DMS79 treated with DMSO at 0.1 percent for 48 hours (cell line): ENCODE measurements around the gene DMBX1.

Experiments used
- DNase-seq: peaks from one replicate; lab custom pipeline; 2025; lab: John Stamatoyannopoulos, UW

The DMBX1 gene

GRCh38 chr1:46506470-46507219 lies 17.0 kb downstream of the DMBX1 start:
- no peak for DNase-seq

GRCh38 chr1:46508757-46509156 lies 19.1 kb downstream of the DMBX1 start:
- DNase-seq: no peak

GRCh38 chr1:46510341-46510997 lies 20.8 kb downstream of the DMBX1 start:
- no peak for DNase-seq

GRCh38 chr1:46510998-46511365 lies 21.3 kb downstream of the DMBX1 start:
- DNase-seq: no peak

GRCh38 chr1:46512135-46512791 lies 22.6 kb downstream of the DMBX1 start:
- DNase-seq: no peak

- no peak for DNase-seq
Measured at GRCh38 chr1:46512792-46513190, 23.2 kb downstream of the DMBX1 start.

GRCh38 chr1:46513536-46513935 lies 23.9 kb downstream of the DMBX1 start:
- DNase-seq: no peak

- DNase-seq: no peak
Measured at GRCh38 chr1:46515576-46515975, 25.9 kb downstream of the DMBX1 start.

- DNase-seq: peak; percentile 70
Measured at GRCh38 chr1:46516200-46516950, 26.7 kb downstream of the DMBX1 start.

- peak; percentile 98 for DNase-seq
Measured at GRCh38 chr1:46517010-46517600, 27.5 kb downstream of the DMBX1 start.

- no peak for DNase-seq
Measured at GRCh38 chr1:46517932-46518498, 28.4 kb downstream of the DMBX1 start.

- DNase-seq: no peak
Measured at GRCh38 chr1:46519209-46519608, 29.6 kb downstream of the DMBX1 start.

- peak; percentile 88 for DNase-seq
Measured at GRCh38 chr1:46520063-46520911, 30.7 kb downstream of the DMBX1 start.

- no peak for DNase-seq
Measured at GRCh38 chr1:46521414-46521813, 31.8 kb downstream of the DMBX1 start.

- DNase-seq: peak; percentile 63
Measured at GRCh38 chr1:46522184-46522968, 32.7 kb downstream of the DMBX1 start.

GRCh38 chr1:46522969-46523320 lies 33.3 kb downstream of the DMBX1 start:
- DNase-seq: peak; percentile 40

- no peak for DNase-seq
Measured at GRCh38 chr1:46523496-46524353, 34.1 kb downstream of the DMBX1 start.

- no peak for DNase-seq
Measured at GRCh38 chr1:46524843-46525242, 35.2 kb downstream of the DMBX1 start.
